Lower leg skin (tissue), 3 donors: Measurements from ENCODE around the gene ZFHX3.

ENCODE experiments used
- POLR2A ChIP-seq, 2 donors: fragments of 450-650 bp; IDR thresholded peaks; one replicate each; pipeline ENCODE4 v1.6.1; 2016 to 2017; ENCODE audit warnings: antibody characterized with exemption in 2 of 2, mild to moderate bottlenecking in 1 of 2, moderate library complexity in 1 of 2
- TF ChIP-seq, protein P1 (sequence below), 3 donors: fragments of 450-650 bp; IDR thresholded peaks; one replicate each; pipeline ENCODE4 v1.5.1; 2016; ENCODE audit warnings: antibody characterized with exemption in 3 of 3, mild to moderate bottlenecking in 3 of 3, moderate library complexity in 2 of 3

DNA sequence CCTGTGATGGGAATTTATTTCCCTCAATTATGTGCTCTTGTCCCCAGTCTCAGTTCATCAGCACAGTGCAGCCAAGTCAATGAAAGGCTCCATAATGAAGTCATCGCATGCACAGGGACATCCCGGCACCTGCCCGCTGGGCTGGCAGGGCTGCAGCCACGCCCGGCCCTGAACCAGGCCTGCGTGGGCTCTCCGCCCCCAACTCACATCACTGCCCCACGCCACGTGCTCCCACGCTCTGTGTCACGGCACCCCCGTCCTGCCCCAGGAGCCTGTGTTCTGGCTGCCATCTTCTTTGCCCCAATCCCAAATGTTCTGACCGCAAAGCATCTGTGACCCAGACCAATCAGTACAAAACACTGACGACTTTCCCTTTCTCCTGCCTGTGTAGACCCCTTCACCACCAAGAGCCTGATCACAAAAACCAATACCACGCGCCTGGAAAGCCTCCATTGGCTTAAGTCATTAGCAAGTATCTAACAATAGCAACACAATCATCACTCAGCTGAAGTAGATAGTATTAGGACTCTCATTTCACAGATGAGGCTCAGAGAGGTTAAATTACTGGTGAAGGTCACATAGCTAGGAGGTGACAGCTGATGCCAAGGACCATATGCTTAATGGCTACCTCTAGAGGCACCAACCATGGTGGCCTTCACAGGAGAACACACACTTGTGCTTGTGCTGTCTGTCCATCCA, 202.5 kb downstream of the ZFHX3 start:
- TF ChIP-seq, protein P1, sequence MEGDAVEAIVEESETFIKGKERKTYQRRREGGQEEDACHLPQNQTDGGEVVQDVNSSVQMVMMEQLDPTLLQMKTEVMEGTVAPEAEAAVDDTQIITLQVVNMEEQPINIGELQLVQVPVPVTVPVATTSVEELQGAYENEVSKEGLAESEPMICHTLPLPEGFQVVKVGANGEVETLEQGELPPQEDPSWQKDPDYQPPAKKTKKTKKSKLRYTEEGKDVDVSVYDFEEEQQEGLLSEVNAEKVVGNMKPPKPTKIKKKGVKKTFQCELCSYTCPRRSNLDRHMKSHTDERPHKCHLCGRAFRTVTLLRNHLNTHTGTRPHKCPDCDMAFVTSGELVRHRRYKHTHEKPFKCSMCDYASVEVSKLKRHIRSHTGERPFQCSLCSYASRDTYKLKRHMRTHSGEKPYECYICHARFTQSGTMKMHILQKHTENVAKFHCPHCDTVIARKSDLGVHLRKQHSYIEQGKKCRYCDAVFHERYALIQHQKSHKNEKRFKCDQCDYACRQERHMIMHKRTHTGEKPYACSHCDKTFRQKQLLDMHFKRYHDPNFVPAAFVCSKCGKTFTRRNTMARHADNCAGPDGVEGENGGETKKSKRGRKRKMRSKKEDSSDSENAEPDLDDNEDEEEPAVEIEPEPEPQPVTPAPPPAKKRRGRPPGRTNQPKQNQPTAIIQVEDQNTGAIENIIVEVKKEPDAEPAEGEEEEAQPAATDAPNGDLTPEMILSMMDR (IDR thresholded peaks at IDR 0.05) = no peak
- no peak for TF ChIP-seq POLR2A (IDR thresholded peaks at IDR 0.05)
